HepG2 (cell line): ENCODE measurements around the gene MLXIPL. TPM values are rescaled to one million over a fixed set of nuclear protein-coding genes. Genes with fewer than 3 reads are reported as not detected.
A peak's percentile ranks its signal among the peaks of the same experiment; 100 is the strongest.

Experiments used
- ATAC-seq: fragments of 200-7000 bp; cut with Tn5 transposase; 3 replicates; pipeline ENCODE4 v1.9.1; 2020; ENCODE audit warnings: mild to moderate bottlenecking, moderate library complexity
- BruUV-seq: library from RNA; stranded (reverse); fragments of 400-500 nt; replicated peaks from 2 replicates; lab custom pipeline; 2021; lab: Mats Ljungman, UMichigan
- CTCF ChIA-PET: fragments of 300-600 bp; formaldehyde crosslinking; extraction: SDS; loops from one replicate; lab custom pipeline; 2021; ENCODE audit warnings: low total read pairs, inconsistent platforms, low intra/inter-chr PET ratio; lab: Yijun Ruan, JAX
- POLR2A ChIA-PET: fragments of 350-600 bp; sonication (Branson Sonifier 250); formaldehyde crosslinking; loops from one replicate; lab custom pipeline; 2020; ENCODE audit warnings: antibody characterized with exemption, inconsistent platforms; lab: Yijun Ruan, JAX
- DNase-seq: peaks from one replicate; pipeline ENCODE4 v3.0.0-alpha.2; 2015; ENCODE audit warnings: low spot score
- FAIRE-seq: peaks from 3 replicates; lab custom pipeline; 2011; peaks lifted over from hg19 to GRCh38; lab: Jason Lieb, UNC
- H2AFZ ChIP-seq: one replicate; pipeline ENCODE4 v1.6.1; 2011; ENCODE audit warnings: low read length, inconsistent platforms
- H3K27ac ChIP-seq: fragments of 300-600 bp; 3 replicates; pipeline ENCODE4 v1.8.0; 2011; ENCODE audit warnings: mixed run types, mild to moderate bottlenecking, mixed read lengths, low read length, inconsistent platforms; ENCODE audit not compliant: insufficient read depth; ENCODE audit errors: extremely low read length
- H3K27me3 ChIP-seq, 2 experiments: fragments of 200-600 bp in 1 of 2; 2 replicates in 1 of 2; 3 replicates in 1 of 2; pipeline versions ENCODE4 v1.6.0 to v1.8.0; 2011; ENCODE audit warnings: low read length in 2 of 2, mild to moderate bottlenecking in 2 of 2, moderate library complexity in 2 of 2, inconsistent platforms in 1 of 2; ENCODE audit not compliant: insufficient read depth in 2 of 2, control insufficient read depth in 1 of 2
- H3K36me3 ChIP-seq, 2 experiments: fragments of 200-600 bp in 1 of 2; replicated peaks in 1 of 2; 2 replicates in 1 of 2; 3 replicates in 1 of 2; pipeline versions ENCODE4 v1.5.1 to v1.8.0; 2011; ENCODE audit warnings: low read length in 2 of 2, inconsistent platforms in 1 of 2; ENCODE audit not compliant: insufficient read depth in 2 of 2, control insufficient read depth in 1 of 2
- H3K4me1 ChIP-seq: 2 replicates; pipeline ENCODE4 v1.5.1; 2012; ENCODE audit warnings: low read length, inconsistent platforms; ENCODE audit not compliant: insufficient read depth
- H3K4me2 ChIP-seq: 2 replicates; pipeline ENCODE4 v1.6.0; 2011; ENCODE audit warnings: low read depth, low read length, inconsistent platforms
- H3K4me3 ChIP-seq, 3 experiments: fragments of 200-600 bp in 1 of 3; sonication (generic), shearing (Covaris generic) in 1 of 3; replicated peaks in 1 of 3; 2 replicates each; pipeline ENCODE4 v1.5.1; 2011 to 2016; ENCODE audit warnings: low read length in 3 of 3, inconsistent platforms in 2 of 3, low read depth in 2 of 3, mild to moderate bottlenecking in 2 of 3, control low read depth in 1 of 3, mixed read lengths in 1 of 3; ENCODE audit not compliant: insufficient read depth in 1 of 3
- H3K79me2 ChIP-seq: one replicate; pipeline ENCODE4 v1.6.1; 2011; ENCODE audit warnings: low read length, inconsistent platforms; ENCODE audit not compliant: insufficient read depth
- H3K9ac ChIP-seq: 2 replicates; pipeline ENCODE4 v1.6.0; 2011; ENCODE audit warnings: mild to moderate bottlenecking, low read depth, low read length, inconsistent platforms; ENCODE audit not compliant: insufficient read depth
- H3K9me3 ChIP-seq: 2 replicates; pipeline ENCODE4 v1.5.1; 2012; ENCODE audit warnings: mild to moderate bottlenecking, low read length
- H4K20me1 ChIP-seq: 2 replicates; pipeline ENCODE4 v1.6.0; 2011; ENCODE audit warnings: inconsistent platforms, mild to moderate bottlenecking, low read length, moderate library complexity; ENCODE audit not compliant: insufficient read depth
- FUBP1 ChIP-seq: sonication (generic); formaldehyde crosslinking; IDR thresholded peaks from 2 replicates; pipeline ENCODE4 v1.5.1; 2020; ENCODE audit warnings: missing genetic modification reagents, mild to moderate bottlenecking, borderline replicate concordance
- KMT2A ChIP-seq: sonication (generic); formaldehyde crosslinking; IDR thresholded peaks from 2 replicates; pipeline ENCODE4 v1.4.0; 2020; ENCODE audit warnings: missing genetic modification reagents
- SCMH1 ChIP-seq: sonication (generic); formaldehyde crosslinking; IDR thresholded peaks from 2 replicates; pipeline ENCODE4 v1.9.0; 2021; ENCODE audit warnings: missing genetic modification reagents, mild to moderate bottlenecking, borderline replicate concordance
- SRF ChIP-seq: IDR thresholded peaks from 2 replicates; pipeline ENCODE4 v1.6.1; 2011; ENCODE audit warnings: mild to moderate bottlenecking, low read depth, low read length, moderate library complexity
- TFAP4 ChIP-seq: sonication (generic); IDR thresholded peaks from 2 replicates; pipeline ENCODE4 v1.6.1; 2016; ENCODE audit warnings: low read depth, borderline replicate concordance
- ZFP82 ChIP-seq: sonication (generic); formaldehyde crosslinking; IDR thresholded peaks from 2 replicates; pipeline ENCODE4 v1.5.1; 2020; ENCODE audit warnings: mild to moderate bottlenecking, missing genetic modification reagents, borderline replicate concordance
- ZNF329 ChIP-seq: sonication (generic); formaldehyde crosslinking; IDR thresholded peaks from 2 replicates; pipeline ENCODE4 v1.9.0; 2021; ENCODE audit warnings: low read depth, mild to moderate bottlenecking, missing genetic modification reagents
- ZNF430 ChIP-seq: sonication (generic); formaldehyde crosslinking; IDR thresholded peaks from 2 replicates; pipeline ENCODE4 v1.9.0; 2021; ENCODE audit warnings: mild to moderate bottlenecking, missing genetic modification reagents
- ZNF569 ChIP-seq: sonication (generic); formaldehyde crosslinking; IDR thresholded peaks from 2 replicates; pipeline ENCODE4 v1.5.0; 2020; ENCODE audit warnings: mild to moderate bottlenecking, missing genetic modification reagents, moderate library complexity, borderline replicate concordance
- ZNF687 ChIP-seq: sonication (generic); formaldehyde crosslinking; IDR thresholded peaks from 2 replicates; pipeline ENCODE4 v1.5.1; 2020; ENCODE audit warnings: mild to moderate bottlenecking, missing genetic modification reagents, moderate library complexity
- ZNF746 ChIP-seq: sonication (generic); formaldehyde crosslinking; IDR thresholded peaks from 2 replicates; pipeline ENCODE4 v1.8.0; 2022; ENCODE audit warnings: mild to moderate bottlenecking, missing genetic modification reagents
- WGBS: methylation state at CpG from one replicate; pipeline ENCODE4 v1.1.6; 2017; ENCODE audit warnings: low lambda C conversion rate; 5-methylcytosine and 5-hydroxymethylcytosine counted together
- in situ Hi-C: cut with HindIII; loops from 2 replicates; pipeline ENCODE4 v1.10.0; 2017; ENCODE audit warnings: low pct_unique_long_range_greater_than_20kb; ENCODE audit not compliant: extremely low pct_ligation_motif_present
- intact Hi-C: fragments of 100-400 bp; cut with micrococcal nuclease; formaldehyde crosslinking; loops from one replicate; pipeline ENCODE4 v1.10.0; 2022; ENCODE audit not compliant: unreplicated experiment
- polyA plus RNA-seq, 8 experiments: library from polyadenylated mRNA; depleted of rRNA in 3 of 8; stranded (reverse) in 7 of 8; unstranded in 1 of 8; fragments of >200 nt; fragmentation: Illumina TruSeq in 4 of 8; extraction: Trizol in 4 of 8; gene quantifications; 2 replicates each; pipeline versions ENCODE4 v1.2.1 to v1.2.3, GENCODE V29; 2011 to 2016; ENCODE audit warnings: low read depth in 4 of 8, missing spikeins in 1 of 8, mixed read lengths in 1 of 8; ENCODE audit not compliant: insufficient read depth in 1 of 8
- total RNA-seq, 5 experiments: library from RNA; depleted of rRNA; stranded (reverse); fragments of >200 nt; fragmentation: Illumina TruSeq; extraction: Trizol; gene quantifications; 2 replicates each; pipeline ENCODE4 v1.2.3, GENCODE V29; 2016; ENCODE audit warnings: low read depth in 1 of 5

MLXIPL gene
- total and polyA plus RNA-seq, 2 of the 13 experiments (the other 11 are each of a cell fraction or from before 2014, with no cell fraction given) = 51.6 to 60.1 TPM

- TF ChIP-seq SCMH1 (no peak), ZNF430 (no peak), SRF (no peak), KMT2A (no peak), ZNF569 (CRISPR knock-in tag) (no peak), FUBP1 (CRISPR knock-in tag) (no peak), ZNF329 (CRISPR knock-in tag) (no peak), ZFP82 (no peak)
Measured at GRCh38 chr7:73628504-73628903, 4.2 kb upstream of the MLXIPL start (continued).

GRCh38 chr7:73626814-73627213 is 2.5 kb upstream of the MLXIPL start:
- CTCF ChIA-PET = interaction anchor here (0.8 kb wide), 1 partner anchor 22 kb away, joined by 3 read pairs; no protein-coding TSS in a partner anchor

More at GRCh38 chr7:73626814-73627213, 2.5 kb upstream of the MLXIPL start:
- Histone ChIP-seq H3K9ac (no peak overlapping the region), H3K27ac (no peak overlapping the region), H2AFZ (no peak overlapping the region), H4K20me1 (peaks cover 8% of the 10 kb centered on the region), H3K4me1 (peaks cover 19% of the 10 kb centered on the region), H3K27me3 (no peaks in the 10 kb centered on the region; a peak in 1 of 5 replicates), H3K9me3 (no peaks in the 10 kb centered on the region), H3K4me2 (no peak overlapping the region), H3K4me3 (no peak overlapping the region), H3K79me2 (peaks cover 24% of the 10 kb centered on the region), H3K36me3 (no peaks in the 10 kb centered on the region)
- POLR2A ChIA-PET = no interaction called here
- TF ChIP-seq ZNF687 (CRISPR knock-in tag) (0 out of 2 replicates have a peak, but pooled peaks have one; percentile 8), TFAP4 (peak; percentile 35; the same call in 1 of the 2 replicates), ZNF746 (CRISPR knock-in tag) (no peak)
- 88% methylated on average over 1 of the region's 3 CpGs for WGBS
- BruUV-seq = no TSS peak
- FAIRE-seq (no peak), ATAC-seq (no peak), DNase-seq (no peak)
- in situ Hi-C loops = no loop called here
- intact Hi-C loops = no loop called here
